Aorta (tissue), 5 donors: ENCODE measurements around the gene ARFGAP1. TPM values are rescaled to one million over a fixed set of nuclear protein-coding genes. Genes with fewer than 3 reads are reported as not detected.

ENCODE experiments used
- ATAC-seq: fragments of 200-7000 bp; cut with Tn5 transposase; one replicate; pipeline ENCODE4 v1.9.1; 2022; ENCODE audit warnings: moderate library complexity; ENCODE audit not compliant: low FRiP score
- DNase-seq, 2 donors: peaks; one replicate each; pipeline ENCODE4 v3.0.0-alpha.2; 2020
- H3K27ac ChIP-seq, 2 donors: one replicate each; pipeline ENCODE4 v1.5.1; 2013; ENCODE audit warnings: low read length in 2 of 2, mild to moderate bottlenecking in 2 of 2, moderate library complexity in 2 of 2, control low read depth in 1 of 2, inconsistent platforms in 1 of 2, low read depth in 1 of 2
- H3K27me3 ChIP-seq, 2 donors: one replicate each; pipeline ENCODE4 v1.6.1; 2013; ENCODE audit warnings: control low read depth in 1 of 2, low read length in 1 of 2, mild to moderate bottlenecking in 1 of 2, moderate library complexity in 1 of 2; ENCODE audit not compliant: insufficient read depth in 2 of 2, control insufficient read depth in 1 of 2
- H3K36me3 ChIP-seq, 2 donors: one replicate each; pipeline ENCODE4 v1.6.1; 2013; ENCODE audit warnings: control low read depth in 1 of 2, low read length in 1 of 2, mild to moderate bottlenecking in 1 of 2; ENCODE audit not compliant: insufficient read depth in 2 of 2, control insufficient read depth in 1 of 2
- H3K4me1 ChIP-seq, 2 donors: one replicate each; pipeline ENCODE4 v1.6.1; 2013; ENCODE audit warnings: low read length in 2 of 2, control low read depth in 1 of 2, mild to moderate bottlenecking in 1 of 2, moderate library complexity in 1 of 2; ENCODE audit not compliant: insufficient read depth in 2 of 2, control insufficient read depth in 1 of 2
- H3K4me3 ChIP-seq, 2 donors: one replicate each; pipeline ENCODE4 v1.5.1; 2013; ENCODE audit warnings: low read length in 2 of 2, control low read depth in 1 of 2, mild to moderate bottlenecking in 1 of 2
- H3K9me3 ChIP-seq: one replicate; pipeline ENCODE4 v1.6.1; 2013; ENCODE audit warnings: mild to moderate bottlenecking, low read length; ENCODE audit not compliant: control insufficient read depth
- WGBS, 2 donors: extraction: QIAGEN DNeasy Blood & Tissue Kit; methylation state at CpG; one replicate each; pipeline ENCODE4 v1.1.7; 2013; 5-methylcytosine and 5-hydroxymethylcytosine counted together
- intact Hi-C, 2 donors: fragments of 100-400 bp; cut with DNase I; formaldehyde crosslinking; loops; one replicate each; pipeline versions ENCODE4 v1.14.2 to v1.15.0; 2022
- polyA plus RNA-seq, 2 donors: library from polyadenylated mRNA; stranded (reverse); fragments of 200-250 nt; gene quantifications; one replicate each; pipeline ENCODE4 v1.2.3, GENCODE V29; 2013
- total RNA-seq, 2 donors: library from RNA; stranded (reverse); fragmentation: NEBNext Ultra II Directional; extraction: Animal tissue kit (Norgen Biotek cat#: 25700); gene quantifications; one replicate each; pipeline ENCODE4 v1.2.1, GENCODE V29; 2021
- donor health status: healthy with polysubstance abuse.
- donor health status: Bipolar disorder and iron deficiency.
- donor health status: DM: no; HTN: no; CAD: no.
- donor health status: DM: no; HTN: no; CAD: no.
- donor health status: DM: yes; HTN: yes; CAD: no.

The ARFGAP1 gene
- total and polyA plus RNA-seq, 4 donors: 21.7 to 202 (median 81.9) TPM

- intact Hi-C loops: no loop called here
- Histone ChIP-seq H3K9me3 (no peaks in the 10 kb centered on the region), H3K4me1 (no peaks in the 10 kb centered on the region), H3K36me3 (peaks cover 0 to 8% of the 10 kb centered on the region in 2 donors), H3K27ac (no peak overlapping the region), H3K27me3 (no peaks in the 10 kb centered on the region), H3K4me3 (no peak overlapping the region)
- 71 to 73% methylated on average over 14 to 17 of the region's 17 CpGs for WGBS, 2 donors
- peak in 1 of 2 donors; percentile 47 for DNase-seq
- no peak for ATAC-seq
These were observed 17.6 kb downstream of the ARFGAP1 start for GRCh38 chr20:63290136-63290676.

GRCh38 chr20:63290677-63291472 lies 18.3 kb downstream of the ARFGAP1 start:
- Histone ChIP-seq H3K27ac (no peak overlapping the region), H3K36me3 (peaks cover 0 to 6% of the 10 kb centered on the region in 2 donors), H3K4me1 (no peaks in the 10 kb centered on the region), H3K27me3 (no peaks in the 10 kb centered on the region), H3K9me3 (no peaks in the 10 kb centered on the region), H3K4me3 (no peak overlapping the region)
- DNase-seq (peak in 1 of 2 donors; percentile 52), ATAC-seq (no peak)
- intact Hi-C loops: no loop called here
- 26 to 29% methylated on average over 26 of the region's 26 CpGs for WGBS, 2 donors

DNA sequence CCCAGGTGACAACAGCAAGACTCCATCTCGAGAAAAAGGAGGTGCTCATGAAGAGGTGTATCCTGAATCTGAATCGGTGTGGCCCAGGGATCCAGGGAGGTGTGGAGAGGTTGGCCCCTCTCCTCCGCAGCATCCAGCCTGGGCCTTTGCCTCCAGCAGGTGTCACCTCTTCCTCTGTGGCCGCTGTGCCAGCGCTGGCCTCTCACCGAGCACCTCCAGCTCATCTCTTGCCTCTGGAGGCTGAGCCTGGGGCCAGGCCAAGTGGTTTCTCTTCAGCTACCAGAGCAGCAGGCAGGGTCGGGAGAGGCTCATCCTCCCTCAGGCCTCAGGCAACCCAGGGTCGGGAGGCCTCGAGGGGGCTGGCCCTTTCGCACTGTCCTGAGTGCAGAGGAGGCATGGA lies 19.2 kb downstream of the ARFGAP1 start:
- Histone ChIP-seq H3K4me1 (no peaks in the 10 kb centered on the region), H3K27me3 (no peaks in the 10 kb centered on the region), H3K27ac (no peak overlapping the region), H3K4me3 (no peak overlapping the region), H3K36me3 (peaks cover 0 to 5% of the 10 kb centered on the region in 2 donors), H3K9me3 (no peaks in the 10 kb centered on the region)
- DNase-seq: peak in 1 of 2 donors; percentile 36
- ATAC-seq: no peak
- WGBS, 2 donors: 83 to 86% methylated on average over 10 of the region's 10 CpGs
- intact Hi-C loops: no loop called here

- H3K9me3 ChIP-seq: no peaks in the 10 kb centered on the region
- H3K27ac ChIP-seq: no peak overlapping the region
- H3K27me3 ChIP-seq: no peaks in the 10 kb centered on the region
- H3K36me3 ChIP-seq: peaks cover 0 to 5% of the 10 kb centered on the region in 2 donors
- H3K4me1 ChIP-seq: no peaks in the 10 kb centered on the region
- intact Hi-C loops: no loop called here
- no peak overlapping the region for H3K4me3 ChIP-seq
- ATAC-seq: no peak
- DNase-seq: no peak
- 75 to 78% methylated on average over 16 of the region's 16 CpGs for WGBS, 2 donors
These were observed 19.7 kb downstream of the ARFGAP1 start for GRCh38 chr20:63292292-63292701.

GRCh38 chr20:63292904-63293303 lies 20.3 kb downstream of the ARFGAP1 start, which contains the start of gene COL20A1:
COL20A1 (plus strand) TSS chr20:63293186; CDS start chr20:63295108, 1,922 bp downstream.
- 17 to 18% methylated on average over 7 of the region's 7 CpGs for WGBS, 2 donors
- Histone ChIP-seq H3K27ac (no peak within 1 kb of the TSS), H3K27me3 (no peaks in the 10 kb centered on the region)

GRCh38 chr20:63293456-63293855 lies 20.8 kb downstream of the ARFGAP1 start:
- Histone ChIP-seq H3K27me3 (no peaks in the 10 kb centered on the region), H3K9me3 (no peaks in the 10 kb centered on the region), H3K27ac (no peak overlapping the region), H3K4me3 (no peak overlapping the region), H3K36me3 (peaks cover 0 to under 1% of the 10 kb centered on the region in 2 donors), H3K4me1 (no peaks in the 10 kb centered on the region)
- peak in 1 of 2 donors; percentile 41 for DNase-seq
- 38 to 44% methylated on average over 11 of the region's 11 CpGs for WGBS, 2 donors
- intact Hi-C loops: no loop called here
- no peak for ATAC-seq

More at GRCh38 chr20:63292904-63293303, 20.3 kb downstream of the ARFGAP1 start, which contains the start of gene COL20A1:
- no peaks in the 10 kb centered on the region for H3K4me1 ChIP-seq
- ATAC-seq: no peak
- no peak for DNase-seq
- intact Hi-C loops: no loop called here
- H3K4me3 ChIP-seq: no peak within 1 kb of the TSS
- no peaks in the 10 kb centered on the region for H3K9me3 ChIP-seq
- H3K36me3 ChIP-seq: peaks cover 0 to 3% of the 10 kb centered on the region in 2 donors

GRCh38 chr20:63293871-63294535 lies 21.4 kb downstream of the ARFGAP1 start:
- Histone ChIP-seq H3K36me3 (no peaks in the 10 kb centered on the region), H3K4me1 (no peaks in the 10 kb centered on the region), H3K4me3 (no peak overlapping the region), H3K9me3 (no peaks in the 10 kb centered on the region), H3K27me3 (no peaks in the 10 kb centered on the region), H3K27ac (no peak overlapping the region)
- ATAC-seq (no peak), DNase-seq (peak in 1 of 2 donors; percentile 32)
- 53% methylated on average over 17 to 22 of the region's 22 CpGs for WGBS, 2 donors
- intact Hi-C loops: no loop called here

DNA sequence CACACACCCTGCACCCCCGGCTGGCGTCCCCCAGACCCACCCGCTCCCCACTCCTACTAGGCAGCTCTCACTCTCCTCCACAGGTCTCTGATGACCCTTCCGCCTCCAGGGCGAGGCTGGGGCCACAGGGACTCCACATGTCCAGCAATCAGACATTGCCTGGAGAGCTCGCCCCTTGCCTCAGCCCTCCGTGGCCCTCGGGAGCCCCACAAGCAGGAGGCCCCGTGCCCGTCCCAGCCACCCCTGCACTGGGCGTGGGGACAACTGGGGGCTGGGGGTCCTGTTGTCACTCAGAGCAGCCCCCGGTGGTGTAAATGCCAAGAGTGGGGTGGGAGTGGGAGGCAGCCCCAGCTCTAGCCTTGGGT lies 21.9 kb downstream of the ARFGAP1 start:
- 76% methylated on average over 12 of the region's 12 CpGs for WGBS, 2 donors
- no peaks in the 10 kb centered on the region for H3K36me3 ChIP-seq
- no peaks in the 10 kb centered on the region for H3K27me3 ChIP-seq
- H3K9me3 ChIP-seq: no peaks in the 10 kb centered on the region
- H3K4me3 ChIP-seq: no peak overlapping the region
- intact Hi-C loops: no loop called here
- ATAC-seq: no peak
- H3K4me1 ChIP-seq: no peaks in the 10 kb centered on the region
- DNase-seq: no peak
- no peak overlapping the region for H3K27ac ChIP-seq
